GM23248 (cell line): ENCODE results near the gene EGFR. TPM values are rescaled to one million over a fixed set of nuclear protein-coding genes. Genes with fewer than 3 reads are reported as not detected.

Experiments used
- DNase-seq: peaks from one replicate; pipeline ENCODE4 v3.0.0-alpha.2; 2015
- H2AFZ ChIP-seq: fragments of 200-600 bp; sonication (generic); 2 replicates; pipeline ENCODE4 v1.6.1; 2016; ENCODE audit warnings: antibody characterized with exemption
- H3F3A ChIP-seq: fragments of 200-600 bp; sonication (generic); 2 replicates; pipeline ENCODE4 v1.6.1; 2016; ENCODE audit warnings: mild to moderate bottlenecking, antibody characterized with exemption, mixed run types; ENCODE audit not compliant: insufficient read depth
- H3K27ac ChIP-seq: fragments of 200-600 bp; sonication (generic); 2 replicates; pipeline ENCODE4 v1.5.1; 2016; ENCODE audit warnings: mild to moderate bottlenecking
- H3K27me3 ChIP-seq: fragments of 200-600 bp; sonication (generic); replicated peaks from 2 replicates; pipeline ENCODE4 v1.6.1; 2016; ENCODE audit warnings: mild to moderate bottlenecking; ENCODE audit not compliant: insufficient read depth
- H3K36me3 ChIP-seq: fragments of 200-600 bp; sonication (generic); 2 replicates; pipeline ENCODE4 v1.6.1; 2016; ENCODE audit warnings: low read depth, mild to moderate bottlenecking
- H3K4me1 ChIP-seq: fragments of 200-600 bp; sonication (generic); 2 replicates; pipeline ENCODE4 v1.6.1; 2016; ENCODE audit warnings: mild to moderate bottlenecking; ENCODE audit not compliant: insufficient read depth
- H3K4me2 ChIP-seq: fragments of 200-600 bp; sonication (generic); one replicate; pipeline ENCODE4 v1.6.1; 2016; ENCODE audit warnings: mild to moderate bottlenecking; ENCODE audit not compliant: unreplicated experiment
- H3K4me3 ChIP-seq: fragments of 200-600 bp; sonication (generic); 2 replicates; pipeline ENCODE4 v1.5.1; 2016; ENCODE audit warnings: mild to moderate bottlenecking
- H3K79me2 ChIP-seq: fragments of 200-600 bp; sonication (generic); 2 replicates; pipeline ENCODE4 v1.6.1; 2016; ENCODE audit warnings: mild to moderate bottlenecking; ENCODE audit not compliant: insufficient read depth
- H3K9ac ChIP-seq: fragments of 200-600 bp; sonication (generic); 2 replicates; pipeline ENCODE4 v1.6.1; 2016; ENCODE audit warnings: mild to moderate bottlenecking
- H3K9me2 ChIP-seq: fragments of 200-600 bp; sonication (generic); 2 replicates; pipeline ENCODE4 v1.6.1; 2016; ENCODE audit warnings: mixed run types, mild to moderate bottlenecking, moderate library complexity; ENCODE audit not compliant: insufficient read depth
- H3K9me3 ChIP-seq: fragments of 200-600 bp; sonication (generic); one replicate; pipeline ENCODE4 v1.6.1; 2017; ENCODE audit warnings: low read depth
- H4K20me1 ChIP-seq: fragments of 200-600 bp; sonication (generic); 2 replicates; pipeline ENCODE4 v1.6.0; 2016; ENCODE audit not compliant: insufficient read depth
- EZH2 ChIP-seq: fragments of 200-600 bp; sonication (generic); IDR thresholded peaks from 2 replicates; pipeline ENCODE4 v1.6.1; 2018; ENCODE audit warnings: antibody characterized with exemption, mild to moderate bottlenecking; ENCODE audit not compliant: insufficient read depth, poor library complexity, severe bottlenecking
- EZH2phosphoT487 ChIP-seq: fragments of 200-600 bp; sonication (generic); IDR thresholded peaks from 2 replicates; pipeline ENCODE4 v1.6.1; 2018; ENCODE audit warnings: antibody characterized with exemption, moderate library complexity, mild to moderate bottlenecking, low read depth; ENCODE audit not compliant: insufficient read depth
- WGBS, 2 experiments: methylation state at CpG; one replicate each; pipeline ENCODE4 v1.1.6; 2015 to 2017; ENCODE audit warnings: low lambda C conversion rate in 2 of 2, low coverage in 1 of 2; ENCODE audit errors: missing lambda C conversion rate in 2 of 2; 5-methylcytosine and 5-hydroxymethylcytosine counted together
- in situ Hi-C: fragments of 300-500 bp; cut with MboI; formaldehyde crosslinking; loops from 2 replicates; pipeline ENCODE4 v1.15.0; 2020
- polyA plus RNA-seq: library from polyadenylated mRNA; unstranded; fragments of >200 nt; fragmentation: Nextera tagmentation; extraction: Ambion mirVana; gene quantifications from 2 replicates; pipeline ENCODE4 v1.2.1, GENCODE V29; 2016
- total RNA-seq: library from RNA; depleted of rRNA; stranded (reverse); fragments of >200 nt; shearing (Covaris generic); gene quantifications from 2 replicates; pipeline ENCODE4 v1.2.3, GENCODE V29; 2014

Gene EGFR
- total and polyA plus RNA-seq, 2 experiments from 2014 or later = 48.7 to 53.5 TPM

GRCh38 chr7:55191161-55191925, 172.5 kb downstream of the EGFR start:
- no peaks in the 10 kb centered on the region for H4K20me1 ChIP-seq
- H3K9ac ChIP-seq = no peak overlapping the region
- H3K36me3 ChIP-seq = peaks cover 24% of the 10 kb centered on the region
- no peak for DNase-seq
- H2AFZ ChIP-seq = no peak overlapping the region
- H3K4me2 ChIP-seq = no peak overlapping the region
- no peak overlapping the region for H3K27ac ChIP-seq
- H3K79me2 ChIP-seq = peaks cover 14% of the 10 kb centered on the region; the same call in 1 of the 2 replicates
- H3K27me3 ChIP-seq = no peaks in the 10 kb centered on the region
- in situ Hi-C loops = no loop called here
- H3K4me3 ChIP-seq = no peak overlapping the region
- H3K4me1 ChIP-seq = peaks cover 23% of the 10 kb centered on the region
- TF ChIP-seq EZH2phosphoT487 (no peak), EZH2 (no peak)
- H3K9me2 ChIP-seq = no peaks in the 10 kb centered on the region
- WGBS, 2 experiments = 93% methylated on average over 17 of the region's 17 CpGs
- H3F3A ChIP-seq = peaks cover 41% of the 10 kb centered on the region
- no peaks in the 10 kb centered on the region for H3K9me3 ChIP-seq

- H3K4me1 ChIP-seq = peaks cover 16% of the 10 kb centered on the region
- H3K9me3 ChIP-seq = no peaks in the 10 kb centered on the region
- H3K4me3 ChIP-seq = no peak overlapping the region
- H3K36me3 ChIP-seq = peaks cover 24% of the 10 kb centered on the region
- no peak for DNase-seq
- H3K27me3 ChIP-seq = no peaks in the 10 kb centered on the region
- peaks cover 35% of the 10 kb centered on the region for H3F3A ChIP-seq
- H3K4me2 ChIP-seq = no peak overlapping the region
- H3K27ac ChIP-seq = peak overlapping the region; percentile 60
- H2AFZ ChIP-seq = no peak overlapping the region
- peak overlapping the region; percentile 32 for H3K9ac ChIP-seq
- TF ChIP-seq EZH2 = no peak
- TF ChIP-seq EZH2phosphoT487 = no peak
- no peaks in the 10 kb centered on the region for H3K9me2 ChIP-seq
- H4K20me1 ChIP-seq = no peaks in the 10 kb centered on the region
- H3K79me2 ChIP-seq = peaks cover 20% of the 10 kb centered on the region
- in situ Hi-C loops = no loop called here
- WGBS, 2 experiments = 74% methylated on average over 16 to 17 of the region's 17 CpGs
Measured at GRCh38 chr7:55191926-55192692, 173.3 kb downstream of the EGFR start.

GRCh38 chr7:55192723-55193122, 173.9 kb downstream of the EGFR start:
- Histone ChIP-seq H3K4me1 (peaks cover 16% of the 10 kb centered on the region), H3K9me3 (no peaks in the 10 kb centered on the region), H4K20me1 (no peaks in the 10 kb centered on the region), H3K9me2 (no peaks in the 10 kb centered on the region), H3K27me3 (no peaks in the 10 kb centered on the region), H3K4me3 (no peak overlapping the region), H2AFZ (no peak overlapping the region), H3F3A (peaks cover 35% of the 10 kb centered on the region), H3K9ac (peak overlapping the region; percentile 32; the same call in 1 of the 2 replicates), H3K36me3 (peaks cover 24% of the 10 kb centered on the region), H3K27ac (peak overlapping the region; percentile 60), H3K4me2 (no peak overlapping the region), H3K79me2 (peaks cover 27% of the 10 kb centered on the region)
- DNase-seq = peak; percentile 76
- WGBS, 2 experiments = 1 to 4% methylated on average over 7 of the region's 7 CpGs
- in situ Hi-C loops = no loop called here
- TF ChIP-seq EZH2phosphoT487 = no peak

- 89 to 91% methylated on average over 9 of the region's 9 CpGs for WGBS, 2 experiments
Measured at GRCh38 chr7:55193245-55193644, 174.4 kb downstream of the EGFR start.

More at GRCh38 chr7:55193245-55193644, 174.4 kb downstream of the EGFR start:
- Histone ChIP-seq H2AFZ (no peak overlapping the region), H3K4me2 (no peak overlapping the region), H3K79me2 (peaks cover 27% of the 10 kb centered on the region), H3K36me3 (peaks cover 22% of the 10 kb centered on the region), H3K27ac (peak overlapping the region; percentile 60), H3K4me3 (no peak overlapping the region), H3K9me2 (no peaks in the 10 kb centered on the region), H4K20me1 (no peaks in the 10 kb centered on the region), H3F3A (peaks cover 35% of the 10 kb centered on the region), H3K9ac (0 out of 2 replicates have a peak overlapping the region, but pooled peaks have one; percentile 32), H3K4me1 (peaks cover 16% of the 10 kb centered on the region), H3K27me3 (no peaks in the 10 kb centered on the region), H3K9me3 (no peaks in the 10 kb centered on the region)
- peak; percentile 23 for DNase-seq
- TF ChIP-seq EZH2phosphoT487 = no peak
- TF ChIP-seq EZH2 = no peak
- in situ Hi-C loops = no loop called here
